ENCODE data around the gene OR52E1. TPM values are rescaled to one million over a fixed set of nuclear protein-coding genes. Genes with fewer than 3 reads are reported as not detected.

The OR52E1 gene
- total and polyA plus RNA-seq, 9 of the 15 experiments (the other 6 are each of a cell fraction or from before 2014, with no cell fraction given), result not detected

- H3K9me1 ChIP-seq (ENCODE audit: control insufficient read depth, insufficient read depth, low read length), result no peaks in the 10 kb centered on the region
- no peak overlapping the region for H3K9ac ChIP-seq (ENCODE audit: insufficient read depth in 1 of 2, low read depth in 2 of 2, low read length in 2 of 2)
- H2AFZ ChIP-seq (ENCODE audit: low read depth, low read length), result no peak overlapping the region
- no peaks in the 10 kb centered on the region for H4K20me1 ChIP-seq (replicated peaks; ENCODE audit: control insufficient read depth, insufficient read depth, low read length)
- no peak for FAIRE-seq
- no peak overlapping the region for H3K4me3 ChIP-seq
- peaks cover 0 to 4% of the 10 kb centered on the region in 2 experiments; a peak in 1 of 5 replicates for H3K4me1 ChIP-seq (replicated peaks in 1 of 2; ENCODE audit: control insufficient read depth in 2 of 2, insufficient read depth in 2 of 2, low read length in 2 of 2)
- intact Hi-C loops (cut with micrococcal nuclease) (no loop called here), in situ Hi-C loops (cut with MboI) (no loop called here)
- ChIA-PET CTCF (ENCODE audit: low intra/inter-chr PET ratio) (no interaction called here), POLR2A (no interaction called here)
- no peak for DNase-seq (ENCODE audit: extremely low read depth in 1 of 4, low spot score in 3 of 4)
- no peaks in the 10 kb centered on the region for H3K36me3 ChIP-seq (ENCODE audit: control insufficient read depth, insufficient read depth, low read length)
- no peak overlapping the region for H3K27ac ChIP-seq (ENCODE audit: extremely low read depth, low read depth, low read length)
- TF ChIP-seq MAFG (tag; conservative IDR thresholded peaks at IDR 0.05) (peak; percentile 70; the same call in 1 of the 2 replicates), MAFK (IDR thresholded peaks at IDR 0.05; ENCODE audit: low read length) (peak; percentile 61; the same call in 1 of the 2 replicates), RFX1 (IDR thresholded peaks at IDR 0.05) (no peak), ZNF583 (CRISPR knock-in tag; IDR thresholded peaks at IDR 0.05) (no peak), PHF8 (IDR thresholded peaks at IDR 0.05; ENCODE audit: borderline replicate concordance, low read length) (no peak), SAP30 (IDR thresholded peaks at IDR 0.05; ENCODE audit: borderline replicate concordance, insufficient read depth, low read depth, low read length, poor library complexity, severe bottlenecking) (no peak), C11orf30 (IDR thresholded peaks at IDR 0.05; ENCODE audit: low read depth) (peak; percentile 83), GATA2 (CRISPR knock-in tag; IDR thresholded peaks at IDR 0.05) (no peak), SRSF9 (IDR thresholded peaks at IDR 0.05; ENCODE audit: borderline replicate concordance, low read depth, low read length) (no peak), MAFF (IDR thresholded peaks at IDR 0.05; ENCODE audit: low read length) (peak; percentile 72), SAFB2 (IDR thresholded peaks at IDR 0.05; ENCODE audit: borderline replicate concordance, low read depth, low read length, severe bottlenecking) (no peak), ZNF232 (CRISPR knock-in tag; IDR thresholded peaks at IDR 0.05) (no peak), POLR2B (IDR thresholded peaks at IDR 0.05; ENCODE audit: low read depth, partially characterized antibody) (no peak), ZNF316 (IDR thresholded peaks at IDR 0.05) (peak; percentile 93)
- no peak for ATAC-seq
- H3K9me3 ChIP-seq (replicated peaks; ENCODE audit: control insufficient read depth, insufficient read depth, low read depth, low read length), result no peaks in the 10 kb centered on the region
- H3K4me2 ChIP-seq (ENCODE audit: insufficient read depth, low read length), result no peak overlapping the region
- no peaks in the 10 kb centered on the region for H3K27me3 ChIP-seq (ENCODE audit: control insufficient read depth in 2 of 2, insufficient read depth in 2 of 2, low read length in 2 of 2)
- BruUV-seq (replicated peaks), result no TSS peak
- H3K79me2 ChIP-seq (ENCODE audit: control insufficient read depth, insufficient read depth, low read length), result no peaks in the 10 kb centered on the region
Observed at GRCh38 chr11:5083602-5084001, 14.2 kb downstream of the OR52E1 start.
